GM10248 (cell line): ENCODE data around the gene OXNAD1.

ENCODE experiments used
- CTCF ChIA-PET: fragments of 300-600 bp; sonication (Branson Sonifier 250); formaldehyde crosslinking; extraction: SDS; loops from one replicate; lab custom pipeline; 2021; ENCODE audit warnings: antibody characterized with exemption; lab: Yijun Ruan, JAX
- POLR2A ChIA-PET: fragments of 350-650 bp; sonication (Branson Sonifier 250); formaldehyde crosslinking; extraction: SDS; loops from one replicate; lab custom pipeline; 2020; ENCODE audit warnings: antibody characterized with exemption; lab: Yijun Ruan, JAX
- DNase-seq: peaks from one replicate; pipeline ENCODE4 v3.0.0; 2012; ENCODE audit errors: extremely low spot score
- CTCF ChIP-seq: IDR thresholded peaks from 2 replicates; pipeline ENCODE4 v1.5.1; 2012; ENCODE audit warnings: mild to moderate bottlenecking, low read depth; ENCODE audit errors: extremely low read depth, missing control alignments, control extremely low read depth

The OXNAD1 gene

GRCh38 chr3:16297997-16298885 lies 33.2 kb downstream of the OXNAD1 start:
- no peak for DNase-seq
- no peak for TF ChIP-seq CTCF
- ChIA-PET POLR2A (no interaction called here), CTCF (interaction anchor here (0.9 to 1.0 kb wide), 2 partner anchors 8 to 10 kb away, joined by 3 read pairs; no protein-coding TSS in a partner anchor)

GRCh38 chr3:16298891-16299290 lies 33.9 kb downstream of the OXNAD1 start:
- CTCF ChIA-PET = interaction anchor here (1.0 kb wide), 1 partner anchor 9 kb away, joined by 3 read pairs; no protein-coding TSS in a partner anchor
- POLR2A ChIA-PET = no interaction called here
- no peak for DNase-seq
- TF ChIP-seq CTCF = no peak

GRCh38 chr3:16299746-16300145 lies 34.7 kb downstream of the OXNAD1 start:
- POLR2A ChIA-PET = no interaction called here
- no peak for TF ChIP-seq CTCF
- CTCF ChIA-PET = interaction anchor here (1.0 to 5.9 kb wide), 5 partner anchors 9 to 239 kb away, joined by 3 to 30 read pairs (median 4); no protein-coding TSS in a partner anchor
- DNase-seq = no peak

- TF ChIP-seq CTCF = no peak
- DNase-seq = no peak
- ChIA-PET CTCF (interaction anchor here (1.0 to 5.9 kb wide), 7 partner anchors 10 to 250 kb away, joined by 3 to 30 read pairs (median 5); no protein-coding TSS in a partner anchor), POLR2A (interaction anchor here (0.7 kb wide), 1 partner anchor 13 kb away, joined by 3 read pairs; no protein-coding TSS in a partner anchor)
Measured at GRCh38 chr3:16300307-16300706, 35.3 kb downstream of the OXNAD1 start.

GRCh38 chr3:16300881-16301359 lies 35.9 kb downstream of the OXNAD1 start:
- ChIA-PET POLR2A (interaction anchor here (0.5 to 0.7 kb wide), 2 partner anchors 13 to 78 kb away, joined by 3 read pairs; no protein-coding TSS in a partner anchor), CTCF (interaction anchor here (0.8 to 5.9 kb wide), 8 partner anchors 11 to 249 kb away, joined by 3 to 30 read pairs (median 4); no protein-coding TSS in a partner anchor)
- no peak for DNase-seq
- no peak for TF ChIP-seq CTCF

- POLR2A ChIA-PET = interaction anchor here (0.5 kb wide), 1 partner anchor 78 kb away, joined by 3 read pairs; no protein-coding TSS in a partner anchor
- TF ChIP-seq CTCF = no peak
- DNase-seq = no peak
- CTCF ChIA-PET = interaction anchor here (0.8 to 5.9 kb wide), 7 partner anchors 11 to 249 kb away, joined by 3 to 30 read pairs (median 5); no protein-coding TSS in a partner anchor
Measured at GRCh38 chr3:16301507-16301906, 36.5 kb downstream of the OXNAD1 start.
